Colonic mucosa (tissue), 4 donors: ENCODE results near the gene HYCC1. TPM values are rescaled to one million over a fixed set of nuclear protein-coding genes. Genes with fewer than 3 reads are reported as not detected.
"Not testable (repeated sequence)": the region's sequence is repeated elsewhere in the genome, so short reads cannot be mapped to it uniquely, and the experiment has no call there.

Experiments used
- DNase-seq: peaks from one replicate; pipeline ENCODE4 v3.0.0-alpha.2; 2020
- H3K27ac ChIP-seq: fragments of 200-600 bp; one replicate; pipeline ENCODE4 v1.8.0; 2021
- H3K27me3 ChIP-seq: fragments of 200-600 bp; one replicate; pipeline ENCODE4 v1.8.0; 2021
- H3K36me3 ChIP-seq: fragments of 200-600 bp; one replicate; pipeline ENCODE4 v1.8.0; 2021
- H3K4me1 ChIP-seq: fragments of 200-600 bp; one replicate; pipeline ENCODE4 v1.8.0; 2021; ENCODE audit warnings: mild to moderate bottlenecking
- H3K4me3 ChIP-seq: fragments of 200-600 bp; one replicate; pipeline ENCODE4 v1.8.0; 2021
- H3K9ac ChIP-seq, 2 donors: one replicate each; pipeline ENCODE4 v1.7.0; 2013; ENCODE audit warnings: control low read depth in 2 of 2, low read depth in 2 of 2, low read length in 2 of 2
- H3K9me3 ChIP-seq: fragments of 200-600 bp; one replicate; pipeline ENCODE4 v1.8.0; 2021
- CTCF ChIP-seq: fragments of 200-600 bp; IDR thresholded peaks from one replicate; pipeline ENCODE4 v1.8.0; 2022; ENCODE audit warnings: antibody characterized with exemption, mild to moderate bottlenecking
- intact Hi-C: fragments of 100-400 bp; cut with DNase I; formaldehyde crosslinking; loops from one replicate; pipeline ENCODE4 v1.14.1; 2022
- total RNA-seq, 2 donors: library from RNA; stranded (reverse); fragmentation: NEBNext Ultra II Directional in 1 of 2; extraction: Animal tissue kit (Norgen Biotek cat#: 25700) in 1 of 2; gene quantifications; one replicate each; pipeline ENCODE4 v1.2.1, GENCODE V29; 2021
- donor health status: healthy.
- donor health status: DM: no; HTN: no; CAD: no.
- donor health status: DM: no; HTN: no; CAD: no.

HYCC1 gene
- total RNA-seq, 2 donors from 2014 or later: 5.5 to 10.8 TPM

GRCh38 chr7:22985436-22985835 lies 28.5 kb downstream of the HYCC1 start:
- Histone ChIP-seq H3K4me1 (no peaks in the 10 kb centered on the region), H3K4me3 (no peak overlapping the region), H3K27ac (no peak overlapping the region), H3K9ac (no peak overlapping the region), H3K9me3 (no peaks in the 10 kb centered on the region), H3K36me3 (no peaks in the 10 kb centered on the region), H3K27me3 (no peaks in the 10 kb centered on the region)
- intact Hi-C loops: no loop called here
- TF ChIP-seq CTCF: no peak
- no peak for DNase-seq

GRCh38 chr7:22983257-22983855 lies 30.6 kb downstream of the HYCC1 start:
- no peak for TF ChIP-seq CTCF
- no peak overlapping the region for H3K9ac ChIP-seq
- no peaks in the 10 kb centered on the region for H3K9me3 ChIP-seq
- no peaks in the 10 kb centered on the region for H3K4me1 ChIP-seq
- no peak for DNase-seq
- H3K36me3 ChIP-seq: no peaks in the 10 kb centered on the region
- no peaks in the 10 kb centered on the region for H3K27me3 ChIP-seq
- no peak overlapping the region for H3K27ac ChIP-seq
- H3K4me3 ChIP-seq: no peak overlapping the region
- intact Hi-C loops: no loop called here

DNA sequence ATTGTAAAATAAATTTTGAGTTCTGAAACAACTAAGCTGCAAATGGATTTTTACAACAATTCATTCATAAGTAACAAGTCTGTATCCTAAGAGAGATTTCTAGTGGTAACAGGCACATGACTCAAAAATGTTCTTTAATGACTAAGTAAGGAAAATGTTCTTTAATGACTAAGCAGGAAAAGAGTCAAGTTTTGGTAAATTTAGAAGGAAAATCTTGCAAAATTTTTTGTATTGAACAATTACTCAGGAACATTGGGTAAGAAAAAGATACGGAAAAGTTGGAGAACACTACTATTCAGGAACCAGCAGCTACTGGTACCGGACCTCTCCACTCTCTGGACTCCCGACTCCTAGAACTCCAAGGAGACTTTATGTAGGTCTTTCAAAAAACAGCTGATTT lies 33.5 kb downstream of the HYCC1 start:
- Histone ChIP-seq H3K27ac (no peak overlapping the region), H3K9me3 (no peaks in the 10 kb centered on the region), H3K36me3 (no peaks in the 10 kb centered on the region), H3K4me3 (no peak overlapping the region), H3K27me3 (no peaks in the 10 kb centered on the region), H3K4me1 (no peaks in the 10 kb centered on the region), H3K9ac (no peak overlapping the region)
- no peak for TF ChIP-seq CTCF
- intact Hi-C loops: no loop called here
- DNase-seq: no peak

- TF ChIP-seq CTCF: no peak
- Histone ChIP-seq H3K9me3 (no peaks in the 10 kb centered on the region), H3K36me3 (no peaks in the 10 kb centered on the region), H3K27me3 (no peaks in the 10 kb centered on the region), H3K4me1 (no peaks in the 10 kb centered on the region), H3K9ac (no peak overlapping the region), H3K27ac (no peak overlapping the region), H3K4me3 (no peak overlapping the region)
- no peak for DNase-seq
- intact Hi-C loops: no loop called here
Measured at GRCh38 chr7:22979861-22980260, 34.1 kb downstream of the HYCC1 start.

DNA sequence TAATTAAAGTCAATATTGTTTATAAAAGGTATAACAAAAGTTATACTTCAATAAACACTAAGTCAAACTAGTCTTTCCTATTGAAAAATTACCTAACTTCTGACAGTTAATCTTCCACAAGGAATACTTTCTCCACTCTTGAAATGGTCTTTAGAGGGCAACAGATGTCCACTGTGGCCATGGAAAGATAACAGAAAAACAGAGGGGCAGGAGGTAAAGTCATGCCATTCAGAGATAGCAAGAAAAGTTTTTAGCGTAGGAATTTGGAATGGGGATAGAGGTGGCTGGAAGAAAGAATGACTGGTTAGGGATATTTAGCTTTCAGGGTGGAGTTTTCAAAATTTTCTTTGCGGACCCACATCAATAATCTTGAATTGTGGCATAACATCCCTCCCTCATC lies 34.7 kb downstream of the HYCC1 start:
- no peak for TF ChIP-seq CTCF
- H3K9ac ChIP-seq: no peak overlapping the region
- no peaks in the 10 kb centered on the region for H3K9me3 ChIP-seq
- no peak for DNase-seq
- no peaks in the 10 kb centered on the region for H3K36me3 ChIP-seq
- intact Hi-C loops: no loop called here
- H3K4me3 ChIP-seq: no peak overlapping the region
- no peaks in the 10 kb centered on the region for H3K27me3 ChIP-seq
- H3K4me1 ChIP-seq: no peaks in the 10 kb centered on the region
- H3K27ac ChIP-seq: no peak overlapping the region

DNA sequence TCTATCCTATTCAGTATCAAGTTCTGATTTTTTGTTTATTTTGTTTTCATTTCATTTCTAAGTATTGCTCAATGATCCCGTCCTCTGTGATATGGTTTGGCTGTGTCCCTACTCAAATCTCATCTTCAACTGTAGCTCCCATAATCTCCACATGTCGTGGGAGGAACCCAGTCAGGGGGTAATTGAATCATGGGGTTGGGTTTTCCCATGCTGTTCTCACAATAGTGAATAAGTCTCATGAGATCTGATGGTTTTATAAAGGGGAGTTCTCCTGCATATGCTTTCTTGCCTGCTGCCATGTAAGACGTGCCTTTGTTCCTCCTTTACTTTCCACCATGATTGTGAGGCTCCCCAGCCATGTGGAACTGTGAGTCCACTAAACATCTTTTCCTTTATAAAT lies 39.3 kb downstream of the HYCC1 start:
- H3K4me1 ChIP-seq, intact Hi-C loops, H3K36me3 ChIP-seq, H3K4me3 ChIP-seq, H3K27me3 ChIP-seq, DNase-seq, H3K27ac ChIP-seq, H3K9me3 ChIP-seq, H3K9ac ChIP-seq: not testable (repeated sequence)
